Nephron progenitor cell (in vitro differentiated cells): Measurements from ENCODE around the gene LHPP.
"Not testable (repeated sequence)": the region's sequence is repeated elsewhere in the genome, so short reads cannot be mapped to it uniquely, and the experiment has no call there.

Experiments
- DNase-seq: peaks from one replicate; pipeline ENCODE4 v3.0.0; 2021
- H3K27ac Mint-ChIP-seq: 2 replicates; pipeline ENCODE4 v1.8.0; 2021; ENCODE audit warnings: mild to moderate bottlenecking, moderate library complexity, mixed read lengths
- H3K27me3 Mint-ChIP-seq: 2 replicates; pipeline ENCODE4 v1.8.0; 2021; ENCODE audit warnings: mild to moderate bottlenecking, low read depth, mixed read lengths; ENCODE audit not compliant: poor library complexity
- H3K36me3 Mint-ChIP-seq: 2 replicates; pipeline ENCODE4 v1.8.0; 2021; ENCODE audit warnings: low read depth, mixed read lengths
- H3K4me1 Mint-ChIP-seq: 2 replicates; pipeline ENCODE4 v1.8.0; 2021; ENCODE audit warnings: mixed read lengths
- H3K4me3 Mint-ChIP-seq: 2 replicates; pipeline ENCODE4 v1.8.0; 2021; ENCODE audit warnings: mild to moderate bottlenecking, moderate library complexity, mixed read lengths
- H3K9me3 Mint-ChIP-seq: 2 replicates; pipeline ENCODE4 v1.8.0; 2021; ENCODE audit warnings: mild to moderate bottlenecking, moderate library complexity, mixed read lengths
- TF ChIP-seq, protein P1 (sequence below): fragments of 200-600 bp; sonication (generic); IDR thresholded peaks from 2 replicates; pipeline ENCODE4 v1.5.0; 2021; ENCODE audit warnings: antibody characterized with exemption

Gene LHPP

DNA sequence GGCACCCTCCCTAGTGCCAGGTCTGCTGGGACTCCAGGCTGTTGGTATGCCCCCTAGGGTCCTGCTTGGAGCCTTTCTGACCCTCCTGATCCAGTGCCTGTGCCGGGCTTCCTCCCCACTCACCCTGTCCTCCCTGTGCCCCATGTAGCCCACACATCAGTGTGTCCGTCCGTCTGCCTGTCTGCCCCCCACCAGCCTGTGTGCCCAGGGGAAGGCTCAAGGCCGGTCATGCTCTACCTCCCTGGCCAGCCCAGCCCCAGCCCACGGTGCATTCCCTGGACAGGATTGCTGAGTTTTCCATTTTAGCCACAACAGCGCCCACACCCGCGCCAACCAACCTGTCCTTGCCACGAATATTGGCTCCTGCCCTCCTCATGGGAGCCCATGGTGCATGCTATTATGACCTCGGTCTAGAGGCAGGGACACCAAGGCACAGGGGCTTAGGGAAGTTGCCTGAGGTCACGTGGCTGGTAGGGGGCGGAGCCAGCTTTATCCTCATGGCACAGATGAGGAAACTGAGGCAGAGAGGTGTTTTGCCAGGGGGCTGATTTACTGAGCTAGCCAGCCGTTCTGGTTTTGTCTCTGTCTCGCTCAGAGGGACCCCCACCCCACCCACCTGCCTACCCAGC is 146.6 kb downstream of the LHPP start:
- no peak for DNase-seq
- Mint-ChIP-seq H3K36me3 (no peaks in the 10 kb centered on the region), H3K4me1 (peaks cover 37% of the 10 kb centered on the region), H3K27me3 (no peaks in the 10 kb centered on the region), H3K4me3 (no peak overlapping the region), H3K27ac (no peak overlapping the region), H3K9me3 (no peaks in the 10 kb centered on the region)
- TF ChIP-seq, protein P1, sequence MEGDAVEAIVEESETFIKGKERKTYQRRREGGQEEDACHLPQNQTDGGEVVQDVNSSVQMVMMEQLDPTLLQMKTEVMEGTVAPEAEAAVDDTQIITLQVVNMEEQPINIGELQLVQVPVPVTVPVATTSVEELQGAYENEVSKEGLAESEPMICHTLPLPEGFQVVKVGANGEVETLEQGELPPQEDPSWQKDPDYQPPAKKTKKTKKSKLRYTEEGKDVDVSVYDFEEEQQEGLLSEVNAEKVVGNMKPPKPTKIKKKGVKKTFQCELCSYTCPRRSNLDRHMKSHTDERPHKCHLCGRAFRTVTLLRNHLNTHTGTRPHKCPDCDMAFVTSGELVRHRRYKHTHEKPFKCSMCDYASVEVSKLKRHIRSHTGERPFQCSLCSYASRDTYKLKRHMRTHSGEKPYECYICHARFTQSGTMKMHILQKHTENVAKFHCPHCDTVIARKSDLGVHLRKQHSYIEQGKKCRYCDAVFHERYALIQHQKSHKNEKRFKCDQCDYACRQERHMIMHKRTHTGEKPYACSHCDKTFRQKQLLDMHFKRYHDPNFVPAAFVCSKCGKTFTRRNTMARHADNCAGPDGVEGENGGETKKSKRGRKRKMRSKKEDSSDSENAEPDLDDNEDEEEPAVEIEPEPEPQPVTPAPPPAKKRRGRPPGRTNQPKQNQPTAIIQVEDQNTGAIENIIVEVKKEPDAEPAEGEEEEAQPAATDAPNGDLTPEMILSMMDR: no peak

DNA sequence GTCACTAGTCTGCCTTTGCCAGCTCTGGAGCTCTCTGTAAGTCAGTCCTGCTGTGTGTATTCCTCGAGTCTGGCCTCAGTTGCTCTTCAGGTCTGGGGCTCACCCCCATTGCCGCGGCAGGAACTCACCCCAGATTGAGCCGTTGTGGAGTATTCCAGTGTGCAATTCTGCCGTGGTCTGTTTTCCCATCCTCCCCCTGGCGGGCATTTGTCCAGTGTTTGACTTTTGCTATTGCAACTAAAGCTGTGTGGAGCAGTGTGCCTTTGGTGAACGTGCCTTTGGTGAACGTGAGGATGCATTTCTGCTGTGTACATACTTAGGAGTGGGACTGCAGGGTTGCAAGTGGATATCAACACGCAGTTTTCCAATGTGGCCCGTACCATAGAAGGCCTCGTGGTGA is 148.1 kb downstream of the LHPP start:
- peaks cover 40% of the 10 kb centered on the region for H3K4me1 Mint-ChIP-seq
- H3K9me3 Mint-ChIP-seq: no peaks in the 10 kb centered on the region
- no peak for DNase-seq
- TF ChIP-seq, protein P1: no peak
- H3K36me3 Mint-ChIP-seq: no peaks in the 10 kb centered on the region
- H3K27me3 Mint-ChIP-seq: no peaks in the 10 kb centered on the region
- H3K4me3 Mint-ChIP-seq: no peak overlapping the region
- H3K27ac Mint-ChIP-seq: no peak overlapping the region

DNA sequence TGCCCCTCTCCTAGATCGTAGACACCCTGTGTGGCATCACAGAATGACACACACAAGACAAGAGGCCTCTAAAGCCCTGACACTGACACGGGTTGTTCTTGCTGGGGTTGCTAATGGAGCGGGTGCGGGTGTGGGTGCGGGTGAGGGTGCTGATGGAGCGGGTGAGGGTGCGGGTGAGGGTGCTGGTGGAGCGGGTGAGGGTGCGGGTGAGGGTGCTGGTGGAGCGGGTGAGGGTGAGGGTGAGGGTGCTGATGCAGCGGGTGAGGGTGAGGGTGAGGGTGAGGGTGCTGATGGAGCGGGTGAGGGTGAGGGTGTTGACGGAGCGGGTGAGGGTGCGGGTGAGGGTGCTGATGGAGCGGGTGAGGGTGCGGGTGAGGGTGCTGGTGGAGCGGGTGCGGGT is 148.6 kb downstream of the LHPP start:
- H3K4me3 Mint-ChIP-seq, H3K9me3 Mint-ChIP-seq, H3K27ac Mint-ChIP-seq, H3K36me3 Mint-ChIP-seq, H3K27me3 Mint-ChIP-seq, DNase-seq: not testable (repeated sequence)
- peaks cover 43% of the 10 kb centered on the region for H3K4me1 Mint-ChIP-seq

DNA sequence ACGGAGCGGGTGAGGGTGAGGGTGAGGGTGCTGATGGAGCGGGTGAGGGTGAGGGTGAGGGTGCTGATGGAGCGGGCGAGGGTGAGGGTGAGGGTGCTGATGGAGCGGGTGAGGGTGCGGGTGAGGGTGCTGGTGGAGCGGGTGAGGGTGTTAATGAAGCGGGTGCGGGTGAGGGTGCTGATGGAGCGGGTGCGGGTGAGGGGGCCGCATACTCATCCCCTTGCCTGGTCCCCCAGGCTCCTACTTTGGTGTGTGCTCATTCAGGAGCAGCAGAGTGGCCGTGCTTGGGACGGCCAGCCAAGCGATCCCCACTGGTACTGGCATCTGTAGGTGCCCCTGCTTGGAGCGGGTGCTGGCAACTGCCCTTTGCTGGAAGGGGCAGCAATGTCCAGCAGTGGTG is 149.2 kb downstream of the LHPP start:
- not testable (repeated sequence) for H3K9me3 Mint-ChIP-seq, H3K27me3 Mint-ChIP-seq, H3K27ac Mint-ChIP-seq, H3K36me3 Mint-ChIP-seq, DNase-seq, H3K4me3 Mint-ChIP-seq
- H3K4me1 Mint-ChIP-seq: peaks cover 45% of the 10 kb centered on the region

DNA sequence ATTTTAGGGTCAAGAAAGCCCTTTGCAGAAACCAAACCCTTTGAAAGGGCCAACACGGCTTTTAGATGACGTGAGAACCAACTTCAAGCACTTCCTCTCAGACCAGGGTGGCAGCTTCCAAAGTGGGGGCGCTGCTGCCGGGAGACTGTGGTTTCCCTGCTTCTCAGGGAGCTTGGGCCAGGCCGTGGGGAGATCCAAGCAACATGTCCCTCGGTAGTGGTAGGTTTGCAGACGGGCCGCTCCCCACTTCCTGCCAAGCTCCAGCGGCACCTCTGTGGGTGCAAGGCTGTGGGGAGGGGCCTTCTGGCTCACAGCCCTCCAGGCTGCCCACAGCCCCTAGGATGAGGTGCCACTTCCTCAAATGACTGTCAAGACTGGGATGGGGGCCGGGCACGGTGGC is 150.1 kb downstream of the LHPP start:
- H3K4me3 Mint-ChIP-seq: no peak overlapping the region
- H3K27ac Mint-ChIP-seq: no peak overlapping the region
- no peaks in the 10 kb centered on the region for H3K36me3 Mint-ChIP-seq
- peaks cover 51% of the 10 kb centered on the region for H3K4me1 Mint-ChIP-seq
- no peaks in the 10 kb centered on the region for H3K9me3 Mint-ChIP-seq
- H3K27me3 Mint-ChIP-seq: no peaks in the 10 kb centered on the region
- TF ChIP-seq, protein P1: no peak
- DNase-seq: no peak

DNA sequence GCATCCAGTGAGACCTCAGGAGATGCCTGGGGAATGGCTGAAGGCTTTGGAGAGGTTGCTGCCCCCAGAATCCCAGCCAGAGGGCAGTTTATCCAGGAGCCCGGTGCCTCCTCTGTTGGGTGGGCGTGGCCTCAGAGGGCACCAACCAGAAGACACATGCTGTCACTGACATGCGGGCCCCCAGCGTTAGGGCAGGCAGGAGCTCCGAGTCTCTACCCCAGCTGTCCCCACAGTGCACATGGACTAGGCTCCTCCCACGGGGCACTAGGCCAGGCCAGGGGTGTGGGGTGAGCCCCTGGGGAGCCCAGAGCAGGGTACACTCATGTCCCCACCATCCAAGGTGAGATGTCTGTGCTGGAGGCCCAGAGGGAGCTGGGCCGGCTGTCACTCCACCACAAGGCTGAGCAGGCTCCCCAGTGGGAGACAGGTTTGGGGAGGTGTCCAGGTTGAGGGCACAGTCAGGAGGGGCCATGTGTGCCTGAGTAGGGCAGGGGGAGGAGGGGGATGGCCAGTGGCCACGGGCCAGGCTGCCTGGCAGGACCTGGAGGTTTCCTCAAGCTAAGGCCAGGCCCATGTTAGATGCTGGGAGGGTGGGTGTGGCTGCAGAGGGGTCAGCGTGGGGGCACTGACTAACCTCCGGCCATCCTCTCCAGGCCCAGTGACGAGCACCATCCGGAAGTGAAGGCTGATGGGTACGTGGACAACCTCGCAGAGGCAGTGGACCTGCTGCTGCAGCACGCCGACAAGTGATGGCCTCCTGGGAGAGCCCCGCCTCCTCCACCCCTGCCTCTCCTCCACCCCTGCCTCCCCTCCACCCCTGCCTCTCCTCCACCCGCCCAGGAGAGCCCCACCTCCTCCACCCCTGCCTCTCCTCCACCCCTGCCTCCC is 151.2 kb downstream of the LHPP start:
- peaks cover 48% of the 10 kb centered on the region for H3K4me1 Mint-ChIP-seq
- H3K27me3 Mint-ChIP-seq: no peaks in the 10 kb centered on the region
- peak; percentile 44 for DNase-seq

More for the DNA sequence above, 151.2 kb downstream of the LHPP start:
- no peak overlapping the region for H3K4me3 Mint-ChIP-seq
- H3K27ac Mint-ChIP-seq: peak overlapping the region; percentile 96
- TF ChIP-seq, protein P1: no peak
- H3K9me3 Mint-ChIP-seq: no peaks in the 10 kb centered on the region
- no peaks in the 10 kb centered on the region for H3K36me3 Mint-ChIP-seq
